Brain microvascular endothelial cell (primary cell): Measurements from ENCODE around the gene ITGA8.
A peak's percentile ranks its signal among the peaks of the same experiment; 100 is the strongest.

Experiments
- DNase-seq: peaks from one replicate; pipeline ENCODE4 v3.0.0-alpha.2; 2020
- H3K27ac ChIP-seq: fragments of 250-450 bp; sonication (Bioruptor Pico); 2 replicates; pipeline ENCODE4 v1.5.1; 2020; ENCODE audit warnings: mild to moderate bottlenecking, moderate library complexity
- H3K27me3 ChIP-seq: fragments of 250-450 bp; sonication (Bioruptor Pico); replicated peaks from 2 replicates; pipeline ENCODE4 v1.5.1; 2020; ENCODE audit warnings: mild to moderate bottlenecking
- H3K36me3 ChIP-seq: fragments of 250-450 bp; sonication (Bioruptor Pico); replicated peaks from 2 replicates; pipeline ENCODE4 v1.5.1; 2020; ENCODE audit warnings: mild to moderate bottlenecking
- H3K4me3 ChIP-seq: 2 replicates; pipeline ENCODE4 v1.5.1; 2011; ENCODE audit warnings: low read depth, mild to moderate bottlenecking, control low read depth, low read length, moderate library complexity
- in situ Hi-C: cut with HindIII; loops from 2 replicates; pipeline ENCODE4 v1.10.0; 2017; ENCODE audit warnings: low sequenced_read_pairs, low pct_ligation_motif_present
- TF ChIP-seq, protein P1 (sequence below): IDR thresholded peaks from 2 replicates; pipeline ENCODE4 v1.5.1; 2011; ENCODE audit warnings: low read depth, mild to moderate bottlenecking, moderate library complexity, low read length, control low read depth, inconsistent platforms; ENCODE audit errors: missing control alignments

ITGA8 gene

DNA sequence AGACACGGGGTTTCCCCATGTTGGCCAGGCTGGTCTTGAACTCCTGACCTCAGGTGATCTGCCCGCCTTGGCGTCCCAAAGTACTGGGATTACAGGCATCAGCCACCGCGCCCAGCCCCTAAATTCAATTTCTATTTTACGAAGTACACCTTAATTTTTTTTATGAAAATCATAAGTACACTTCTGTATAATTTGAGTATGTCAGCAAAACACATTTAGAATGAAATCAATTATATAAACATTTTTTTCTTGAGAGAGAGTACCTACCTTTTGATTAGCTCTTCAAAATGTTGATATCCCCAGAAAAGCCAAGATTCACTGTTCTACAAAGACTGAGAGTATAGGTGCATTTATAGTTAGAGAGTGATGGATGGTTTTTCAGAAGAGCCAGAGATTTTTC is 20.5 kb upstream of the ITGA8 start:
- Histone ChIP-seq H3K4me3 (no peak overlapping the region), H3K27ac (no peak overlapping the region), H3K27me3 (no peaks in the 10 kb centered on the region), H3K36me3 (no peaks in the 10 kb centered on the region)
- no peak for DNase-seq
- TF ChIP-seq, protein P1, sequence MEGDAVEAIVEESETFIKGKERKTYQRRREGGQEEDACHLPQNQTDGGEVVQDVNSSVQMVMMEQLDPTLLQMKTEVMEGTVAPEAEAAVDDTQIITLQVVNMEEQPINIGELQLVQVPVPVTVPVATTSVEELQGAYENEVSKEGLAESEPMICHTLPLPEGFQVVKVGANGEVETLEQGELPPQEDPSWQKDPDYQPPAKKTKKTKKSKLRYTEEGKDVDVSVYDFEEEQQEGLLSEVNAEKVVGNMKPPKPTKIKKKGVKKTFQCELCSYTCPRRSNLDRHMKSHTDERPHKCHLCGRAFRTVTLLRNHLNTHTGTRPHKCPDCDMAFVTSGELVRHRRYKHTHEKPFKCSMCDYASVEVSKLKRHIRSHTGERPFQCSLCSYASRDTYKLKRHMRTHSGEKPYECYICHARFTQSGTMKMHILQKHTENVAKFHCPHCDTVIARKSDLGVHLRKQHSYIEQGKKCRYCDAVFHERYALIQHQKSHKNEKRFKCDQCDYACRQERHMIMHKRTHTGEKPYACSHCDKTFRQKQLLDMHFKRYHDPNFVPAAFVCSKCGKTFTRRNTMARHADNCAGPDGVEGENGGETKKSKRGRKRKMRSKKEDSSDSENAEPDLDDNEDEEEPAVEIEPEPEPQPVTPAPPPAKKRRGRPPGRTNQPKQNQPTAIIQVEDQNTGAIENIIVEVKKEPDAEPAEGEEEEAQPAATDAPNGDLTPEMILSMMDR, result no peak
- in situ Hi-C loops, result no loop called here

DNA sequence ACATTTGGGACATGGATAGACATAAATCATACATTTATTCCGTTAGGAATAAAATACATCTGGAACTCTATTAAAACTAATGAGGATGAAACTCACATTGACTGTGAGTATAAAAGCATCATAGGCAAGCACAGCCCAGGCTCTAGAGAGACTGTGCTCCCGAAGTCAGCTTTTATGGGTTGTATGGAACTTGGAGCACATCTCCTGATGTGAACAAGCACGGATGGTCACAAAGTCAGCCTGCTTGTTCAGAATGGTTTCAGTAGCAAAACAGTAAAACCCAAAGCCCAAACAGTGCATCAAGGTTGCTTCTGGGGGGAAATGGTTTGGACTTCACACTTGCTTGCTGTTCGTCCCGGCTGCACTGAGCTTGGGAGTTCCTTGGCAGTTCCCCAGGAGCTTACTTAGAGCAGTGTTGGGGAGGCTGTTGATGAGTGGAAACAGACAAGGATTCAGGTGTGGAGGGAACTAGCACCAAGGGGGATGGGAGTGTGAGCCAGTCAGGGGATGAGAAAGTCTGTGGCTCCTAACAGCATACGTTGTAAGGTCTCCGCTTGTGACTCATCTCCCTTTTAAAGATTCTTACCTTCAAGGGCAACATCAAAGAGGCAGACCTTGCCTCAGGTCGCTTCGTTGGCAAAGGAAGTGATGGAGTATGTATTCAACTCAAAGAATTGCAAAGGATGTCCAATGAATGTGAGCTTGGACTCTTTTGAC is 19.7 kb upstream of the ITGA8 start:
- no peak for DNase-seq
- no peak overlapping the region for H3K27ac ChIP-seq
- H3K4me3 ChIP-seq, result no peak overlapping the region
- TF ChIP-seq, protein P1, result no peak
- H3K27me3 ChIP-seq, result no peaks in the 10 kb centered on the region
- in situ Hi-C loops, result no loop called here
- no peaks in the 10 kb centered on the region for H3K36me3 ChIP-seq

DNA sequence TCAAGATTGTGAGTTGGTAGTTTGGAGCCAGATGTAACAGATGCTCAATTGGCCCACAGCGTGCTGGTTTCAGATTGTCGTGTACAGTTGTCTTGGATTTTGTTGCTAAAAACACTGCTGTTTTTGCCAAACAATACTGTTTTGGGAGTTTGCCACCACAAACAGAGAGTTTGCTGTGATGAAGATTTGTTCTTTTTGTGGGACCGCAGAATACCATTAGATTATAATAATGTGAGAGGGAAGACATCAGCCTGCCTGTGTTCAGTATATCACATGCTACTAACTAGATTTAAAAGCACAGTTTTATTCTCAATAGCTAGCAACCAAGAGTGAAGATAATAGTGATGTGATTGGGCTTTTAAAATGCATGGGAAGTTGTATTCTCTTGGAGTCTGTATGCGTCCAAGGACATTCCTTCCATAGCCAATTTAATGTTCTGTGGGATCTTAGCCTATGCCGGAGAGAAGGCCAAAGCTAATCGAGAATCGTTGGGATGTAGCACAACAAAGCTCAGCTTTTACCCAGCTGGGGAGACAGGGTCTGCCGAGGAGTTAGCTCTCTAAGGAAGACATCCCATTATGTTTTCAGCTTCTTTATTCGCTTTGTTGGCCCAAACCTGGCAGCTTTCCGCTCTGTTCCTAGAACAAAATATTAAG is 18.7 kb upstream of the ITGA8 start:
- DNase-seq, result peak; percentile 7
- TF ChIP-seq, protein P1, result no peak
- in situ Hi-C loops, result no loop called here
- Histone ChIP-seq H3K4me3 (no peak overlapping the region), H3K27me3 (no peaks in the 10 kb centered on the region), H3K27ac (no peak overlapping the region), H3K36me3 (no peaks in the 10 kb centered on the region)

DNA sequence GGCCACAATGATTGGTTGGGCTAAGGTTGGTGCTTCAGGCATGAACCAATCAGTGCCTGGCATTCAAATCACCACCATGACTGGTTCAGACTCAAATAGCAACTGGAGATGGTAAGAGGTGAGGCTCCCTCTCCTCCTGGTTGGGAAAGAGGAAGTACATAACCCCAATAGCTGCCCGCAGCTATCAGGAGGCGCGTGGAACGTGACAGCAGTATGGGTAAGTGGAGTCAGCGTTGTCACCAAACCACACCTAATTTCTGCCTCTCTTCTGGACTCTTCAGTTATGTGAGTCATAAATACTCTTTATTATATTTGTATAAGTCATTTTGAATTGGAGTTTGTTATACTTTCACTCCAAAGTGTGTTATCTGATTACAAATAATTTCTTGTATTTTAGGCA is 17.9 kb upstream of the ITGA8 start:
- Histone ChIP-seq H3K4me3 (no peak overlapping the region), H3K27ac (no peak overlapping the region), H3K27me3 (no peaks in the 10 kb centered on the region), H3K36me3 (no peaks in the 10 kb centered on the region)
- in situ Hi-C loops, result no loop called here
- TF ChIP-seq, protein P1, result no peak
- DNase-seq, result no peak

DNA sequence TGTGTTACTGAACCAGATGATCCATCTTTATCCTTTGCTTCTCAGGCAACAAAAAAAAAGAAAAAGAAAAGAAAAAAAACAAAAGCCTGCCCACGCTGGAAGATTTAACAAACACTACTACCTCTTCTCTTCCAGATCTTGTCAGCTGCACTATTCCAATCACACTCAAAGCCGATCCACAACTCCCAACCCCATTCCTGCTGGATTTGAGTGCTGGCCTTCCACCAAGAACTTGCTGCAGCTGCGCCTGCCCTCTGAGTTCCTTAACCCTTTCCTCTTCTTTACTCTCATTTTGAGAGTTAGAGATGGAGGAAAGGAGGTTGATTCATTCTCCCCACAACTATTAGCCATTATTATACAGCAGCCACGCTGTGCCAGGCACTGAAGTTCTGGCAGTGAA is 16.0 kb upstream of the ITGA8 start:
- DNase-seq, result no peak
- Histone ChIP-seq H3K27ac (no peak overlapping the region), H3K27me3 (no peaks in the 10 kb centered on the region), H3K36me3 (no peaks in the 10 kb centered on the region), H3K4me3 (no peak overlapping the region)
- in situ Hi-C loops, result no loop called here
- TF ChIP-seq, protein P1, result no peak
